GM19351 (cell line): ENCODE results near the gene CD34.
"Not testable (repeated sequence)": the region's sequence is repeated elsewhere in the genome, so short reads cannot be mapped to it uniquely, and the experiment has no call there.

Source experiments
- ATAC-seq: cut with Tn5 transposase; IDR thresholded peaks from one replicate; pipeline ENCODE4 v1.9.1; 2021; ENCODE audit warnings: mild to moderate bottlenecking, moderate library complexity; ENCODE audit not compliant: unreplicated experiment

Gene CD34, protein sequence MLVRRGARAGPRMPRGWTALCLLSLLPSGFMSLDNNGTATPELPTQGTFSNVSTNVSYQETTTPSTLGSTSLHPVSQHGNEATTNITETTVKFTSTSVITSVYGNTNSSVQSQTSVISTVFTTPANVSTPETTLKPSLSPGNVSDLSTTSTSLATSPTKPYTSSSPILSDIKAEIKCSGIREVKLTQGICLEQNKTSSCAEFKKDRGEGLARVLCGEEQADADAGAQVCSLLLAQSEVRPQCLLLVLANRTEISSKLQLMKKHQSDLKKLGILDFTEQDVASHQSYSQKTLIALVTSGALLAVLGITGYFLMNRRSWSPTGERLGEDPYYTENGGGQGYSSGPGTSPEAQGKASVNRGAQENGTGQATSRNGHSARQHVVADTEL

DNA sequence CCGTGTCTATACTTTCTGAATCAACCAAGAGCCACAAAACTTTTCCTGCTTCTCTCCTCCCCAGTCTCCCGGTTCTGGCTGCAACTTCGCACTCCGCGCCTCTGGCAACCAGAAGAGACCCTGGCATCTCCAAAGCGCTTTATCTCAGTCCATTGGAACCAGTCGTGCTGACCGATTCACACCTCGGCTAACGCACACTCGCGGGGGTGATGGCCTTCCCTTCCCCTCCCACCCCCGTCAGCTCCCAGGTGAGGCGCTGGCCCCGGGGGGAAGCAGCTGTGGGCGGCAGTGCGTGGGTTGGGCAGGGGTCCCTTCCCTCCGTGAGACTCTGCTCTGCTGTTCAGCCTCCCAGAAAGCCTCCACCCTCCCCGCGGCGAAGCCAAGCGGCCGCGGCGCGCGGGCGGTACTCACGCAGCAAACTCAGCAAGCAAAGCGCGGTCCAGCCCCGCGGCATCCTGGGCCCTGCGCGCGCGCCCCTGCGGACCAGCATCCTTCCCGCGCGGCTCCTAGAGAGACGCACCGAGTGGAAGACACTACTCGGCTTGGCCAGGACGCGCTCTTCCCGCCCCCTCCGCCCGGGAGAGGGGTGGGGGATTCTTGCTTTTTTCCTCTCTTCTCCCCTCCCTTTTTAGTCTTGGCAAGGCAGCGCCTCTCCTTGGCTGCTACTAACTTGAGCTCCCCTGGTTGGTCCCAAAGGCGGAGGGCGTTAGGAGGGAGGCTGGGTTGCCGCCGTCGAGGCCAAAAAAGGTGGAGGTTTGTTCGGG lies at the start of gene CD34:
TSS of gene CD34 (minus strand) at position 535 of the 764 bp plus-strand sequence. CDS start at position 490, 45 bp downstream.
- no peak for ATAC-seq

DNA sequence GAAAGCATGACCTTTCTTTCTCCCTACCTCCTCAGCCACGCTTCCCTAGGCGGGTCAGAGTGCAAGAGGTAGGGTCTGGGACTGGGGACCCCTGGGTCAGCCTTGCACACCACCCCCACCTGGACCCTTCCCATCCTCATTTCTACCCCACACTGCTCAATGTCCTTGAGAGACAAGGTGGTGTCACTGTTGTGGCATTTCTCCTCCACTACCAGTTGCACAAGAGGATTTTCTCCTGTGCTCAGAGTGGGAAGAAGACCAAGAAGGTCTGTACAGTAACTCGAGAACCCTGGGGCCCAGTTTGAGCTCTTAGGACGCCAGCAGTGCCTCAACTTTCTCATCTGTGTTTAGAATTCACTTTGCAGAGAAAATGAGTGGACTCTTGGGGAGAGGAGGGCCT lies 49.4 kb upstream of the CD34 start:
- ATAC-seq: no peak

DNA sequence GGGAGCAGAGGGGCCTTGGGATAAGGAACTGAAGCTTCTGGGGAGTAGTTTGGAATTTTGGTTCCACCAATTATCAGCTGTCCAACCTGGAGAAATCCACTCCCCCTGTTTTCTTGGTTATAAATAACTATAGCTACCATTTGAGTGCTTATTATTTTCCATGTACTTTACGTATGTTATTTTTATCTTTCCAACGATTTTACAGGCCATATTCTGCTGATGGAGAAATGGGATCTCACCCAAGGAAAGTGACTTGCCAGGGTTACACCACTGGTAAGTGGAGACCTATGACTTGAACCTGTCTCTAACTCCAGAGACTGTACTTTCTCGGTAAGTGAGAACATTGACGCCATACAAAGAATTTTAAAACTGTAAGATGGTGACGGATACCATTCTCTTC lies 49.0 kb upstream of the CD34 start:
- ATAC-seq: no peak

DNA sequence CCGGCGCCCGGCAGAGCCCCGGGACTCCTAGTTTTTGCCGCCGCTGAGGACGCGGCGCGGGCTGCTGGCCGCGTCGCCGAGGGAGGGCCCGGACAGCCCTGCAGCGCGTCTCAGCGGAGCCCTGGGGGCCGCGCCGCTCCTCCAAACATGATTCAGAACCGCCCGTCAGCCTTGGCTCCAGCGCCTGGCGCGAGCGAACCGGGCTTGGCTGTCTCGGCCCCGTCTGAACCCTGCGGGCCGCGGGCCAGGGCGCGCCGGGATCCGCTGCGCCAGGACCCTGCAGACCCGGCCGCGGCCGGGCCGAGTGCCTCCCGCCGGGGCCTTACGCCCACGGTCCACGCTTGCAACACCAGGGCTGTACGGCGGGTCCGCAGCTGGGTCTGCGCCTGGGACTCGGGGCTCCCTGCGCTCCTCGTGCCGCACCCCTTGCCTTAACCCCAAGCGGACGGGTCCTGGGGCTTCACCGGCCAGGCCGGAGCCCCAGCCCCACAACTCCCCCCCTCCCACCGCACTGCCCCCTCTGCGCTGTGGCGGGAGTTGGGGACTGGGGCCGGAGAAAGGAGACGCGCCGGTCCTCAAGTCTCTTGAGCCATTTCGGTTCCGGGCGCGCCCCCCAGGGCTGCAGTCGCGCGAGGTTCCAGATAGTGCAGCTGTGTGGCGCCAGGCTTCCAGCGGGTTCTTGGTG lies 48.4 kb upstream of the CD34 start:
- no peak for ATAC-seq

DNA sequence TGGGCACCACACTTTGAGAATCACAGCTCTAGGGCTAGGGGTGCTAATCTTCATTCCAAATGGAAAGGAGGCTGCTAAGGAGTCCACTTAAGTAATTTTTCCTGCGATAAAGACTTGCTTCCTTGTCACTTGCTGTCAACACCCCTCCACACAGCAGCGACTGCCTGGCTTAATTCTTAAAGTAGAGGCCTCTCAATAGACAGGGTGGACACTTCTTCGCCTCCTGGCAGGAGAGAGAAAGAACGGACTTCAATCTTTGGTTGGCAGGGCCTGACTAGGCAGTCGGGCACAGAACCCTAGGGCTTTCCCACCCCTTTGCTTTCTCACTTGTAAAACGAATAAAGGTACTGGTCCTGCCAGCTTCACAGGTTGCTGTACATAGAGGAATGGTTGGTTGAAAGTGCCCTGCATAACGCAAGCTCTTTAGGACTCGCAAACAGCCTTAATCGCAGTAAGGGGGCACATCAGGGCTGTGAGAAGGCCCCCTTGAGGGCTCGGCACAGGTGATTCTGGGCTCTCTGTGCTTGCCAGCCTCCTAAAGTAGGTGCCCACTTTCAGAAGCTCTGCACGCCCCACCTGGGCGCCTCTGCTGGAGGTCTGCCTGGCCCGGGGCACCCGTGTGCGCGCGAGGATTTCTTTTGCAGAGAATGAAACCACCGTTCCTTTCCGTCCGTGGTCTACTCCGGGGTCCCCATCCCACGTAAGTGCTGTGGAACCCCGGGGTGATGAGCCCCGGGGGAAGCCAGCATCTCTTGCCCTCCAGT lies 47.6 kb upstream of the CD34 start:
- ATAC-seq: no peak

DNA sequence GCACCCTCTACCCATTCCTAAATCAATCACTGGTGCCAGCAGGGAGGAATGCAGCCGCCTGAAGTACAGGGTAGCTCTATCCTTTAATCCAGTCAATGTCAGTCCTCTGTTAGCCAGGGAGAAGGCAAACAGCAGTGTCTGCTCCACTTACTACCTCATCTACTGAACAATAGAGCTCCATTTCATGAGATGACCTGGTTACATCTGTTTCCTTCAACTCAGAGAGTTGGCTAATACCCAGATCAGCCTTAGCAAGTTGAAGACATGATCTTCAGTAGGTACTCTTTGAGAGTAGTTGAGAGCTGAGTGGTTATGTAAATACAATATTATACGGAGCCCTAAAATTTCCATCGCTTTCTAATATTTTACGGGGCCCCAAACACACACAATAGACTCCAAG lies 46.1 kb upstream of the CD34 start:
- ATAC-seq: no peak

DNA sequence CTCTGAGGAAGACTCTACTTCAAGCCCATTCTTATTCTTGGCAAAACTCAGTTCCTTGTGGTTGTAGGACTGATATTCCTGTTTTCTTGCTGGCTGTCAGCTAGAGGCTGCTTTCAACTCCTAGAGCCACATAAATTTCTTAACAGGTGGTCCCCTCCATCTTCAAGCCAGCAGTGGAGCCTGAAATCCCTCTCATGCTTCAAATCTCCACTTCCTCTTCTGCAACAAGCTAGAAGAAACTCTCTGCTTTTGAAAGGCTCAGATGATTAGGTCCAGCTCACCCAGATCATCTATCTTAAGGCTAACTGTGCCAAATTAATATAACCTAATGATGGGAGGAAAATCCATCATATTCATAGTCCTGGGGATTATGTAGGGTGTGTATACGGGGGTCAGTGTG lies 43.2 kb upstream of the CD34 start:
- ATAC-seq: no peak

DNA sequence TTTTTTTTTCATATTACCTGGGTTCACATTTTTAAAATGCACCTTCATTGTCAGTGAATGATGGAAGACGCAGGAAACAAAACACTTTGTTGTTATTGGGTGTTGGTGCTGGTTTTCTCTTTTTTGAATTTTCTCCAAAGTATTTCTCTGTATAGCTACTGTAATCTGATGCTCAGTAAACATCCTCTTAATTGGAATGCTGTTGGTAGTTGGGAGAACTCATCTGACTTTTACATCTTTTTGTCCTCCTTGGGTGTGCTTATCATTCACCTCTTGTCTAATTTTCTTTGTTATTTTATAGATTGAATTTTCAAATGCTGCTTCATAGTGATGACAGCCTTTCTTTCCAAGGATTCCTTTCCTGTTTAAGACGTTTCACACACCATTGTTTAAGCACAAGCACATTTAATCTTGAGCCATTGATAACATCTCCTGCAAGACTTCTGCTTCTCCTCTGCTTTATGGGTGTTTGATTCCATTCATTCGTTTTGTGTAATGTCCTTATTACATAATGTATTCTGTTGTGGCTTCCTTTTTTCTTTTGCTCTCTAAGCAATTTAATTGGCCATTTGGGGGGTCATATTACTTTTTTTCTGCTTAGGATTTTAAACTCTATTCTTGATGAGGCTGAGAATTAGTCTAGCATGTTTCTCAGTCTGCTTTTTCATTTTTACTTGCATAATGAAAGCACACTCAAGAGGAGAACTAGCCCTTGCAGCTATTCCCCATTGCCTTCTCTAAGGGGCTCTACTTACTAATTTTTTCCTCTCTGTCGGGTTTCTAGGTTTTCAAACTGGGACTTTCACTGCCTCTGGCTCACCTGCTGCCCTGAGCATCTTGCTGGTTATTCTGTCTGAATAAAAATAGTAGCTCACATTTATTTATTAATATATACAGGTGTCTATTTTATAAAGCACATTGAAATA lies 42.0 kb upstream of the CD34 start:
- no peak for ATAC-seq

DNA sequence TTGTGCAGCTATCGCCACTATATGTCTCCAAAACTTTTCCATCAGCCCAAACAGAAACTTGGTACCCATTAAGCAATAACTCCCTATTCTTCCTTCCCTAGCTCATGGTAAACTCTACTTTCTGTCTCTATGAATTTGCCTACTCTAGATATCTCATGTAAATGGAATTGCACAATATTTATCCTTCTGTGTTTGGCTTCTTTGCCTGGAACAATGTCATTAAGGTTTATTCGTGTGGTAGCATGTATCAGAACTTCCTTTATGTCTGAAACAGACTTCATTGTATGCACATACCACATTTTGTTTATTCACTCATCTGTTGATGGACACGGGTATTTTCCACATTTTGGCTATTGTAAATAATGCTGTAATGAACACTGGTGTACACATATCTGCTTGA lies 40.7 kb upstream of the CD34 start:
- ATAC-seq: no peak

DNA sequence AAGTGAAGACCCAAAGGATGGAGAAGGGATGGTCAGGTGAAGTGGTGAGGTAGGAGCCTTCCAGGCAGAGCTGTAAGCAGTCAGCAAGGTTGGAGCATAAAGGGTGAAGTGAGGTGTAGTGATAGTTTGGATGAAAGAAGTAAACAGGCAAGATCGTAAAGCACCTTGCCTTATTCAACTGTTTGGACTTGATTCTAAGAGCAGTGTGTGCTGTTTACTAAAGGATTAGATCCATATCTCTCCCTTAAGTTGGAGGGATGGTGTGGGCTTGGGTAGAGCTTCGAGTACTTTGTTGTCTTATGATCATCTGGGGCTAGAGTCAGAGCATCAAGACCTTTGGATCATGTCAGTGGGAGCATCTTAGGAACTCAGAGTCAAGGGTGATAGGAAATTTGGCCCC lies 39.8 kb upstream of the CD34 start:
- no peak for ATAC-seq

DNA sequence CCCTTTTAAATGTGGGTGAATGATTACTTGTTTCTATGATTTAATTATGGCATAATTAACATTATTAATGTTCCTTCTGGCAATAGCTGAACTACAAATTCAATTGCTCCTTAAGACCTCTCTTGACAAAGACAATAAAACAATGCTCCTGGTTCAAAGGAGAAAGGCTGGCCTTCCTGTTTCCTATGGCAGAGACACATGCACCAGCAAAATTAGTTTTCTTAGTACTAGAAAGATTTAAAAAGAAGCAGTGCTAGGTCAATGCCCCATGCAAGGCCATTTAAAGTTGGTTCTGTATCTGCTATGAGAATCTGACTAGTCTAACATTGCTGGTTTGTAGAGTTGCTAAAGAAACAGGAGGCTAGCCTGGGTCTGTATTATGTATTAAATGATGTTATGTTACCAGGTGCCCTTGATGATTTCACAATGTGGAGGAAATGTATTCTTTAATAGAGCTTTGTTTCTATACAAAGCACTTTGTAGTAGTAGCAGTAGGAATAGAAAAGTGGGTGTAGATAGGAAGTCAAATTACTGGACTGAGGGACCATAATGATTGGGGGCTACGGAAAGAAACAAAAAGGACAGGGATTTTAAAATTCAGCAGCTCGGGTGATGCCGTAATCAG lies 38.8 kb upstream of the CD34 start:
- ATAC-seq: no peak

DNA sequence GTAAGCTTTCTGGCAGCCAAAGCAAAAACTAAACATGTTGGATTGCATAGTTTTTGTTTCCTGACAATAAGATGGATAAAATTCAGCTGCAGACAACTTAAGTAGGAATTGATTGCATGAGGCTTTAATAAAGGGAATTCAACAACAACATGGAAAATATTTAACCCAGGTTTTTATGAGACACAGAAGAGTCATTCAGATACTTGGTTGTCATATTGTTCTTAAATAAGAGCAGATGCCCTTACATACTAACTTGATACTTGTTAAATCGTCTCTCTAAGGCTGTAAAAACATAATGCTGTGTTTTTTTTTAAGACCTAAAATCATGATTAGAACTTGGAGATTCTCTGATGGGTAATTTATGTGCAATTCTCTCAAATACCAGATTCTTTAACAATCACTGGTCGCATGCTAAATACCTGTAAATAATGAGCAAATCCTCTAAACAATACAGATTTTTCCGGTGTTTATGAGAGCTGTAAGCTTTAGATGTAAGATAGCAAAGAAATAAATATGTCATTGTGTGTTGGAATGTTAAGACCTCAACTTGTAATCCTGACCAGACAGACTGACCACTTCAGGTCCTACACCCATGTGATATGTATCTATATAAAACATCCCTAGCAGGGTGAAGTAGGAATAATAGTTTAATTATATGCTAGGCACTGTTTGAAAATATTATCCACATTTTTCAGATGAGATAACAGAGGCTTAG lies 37.8 kb upstream of the CD34 start:
- no peak for ATAC-seq

DNA sequence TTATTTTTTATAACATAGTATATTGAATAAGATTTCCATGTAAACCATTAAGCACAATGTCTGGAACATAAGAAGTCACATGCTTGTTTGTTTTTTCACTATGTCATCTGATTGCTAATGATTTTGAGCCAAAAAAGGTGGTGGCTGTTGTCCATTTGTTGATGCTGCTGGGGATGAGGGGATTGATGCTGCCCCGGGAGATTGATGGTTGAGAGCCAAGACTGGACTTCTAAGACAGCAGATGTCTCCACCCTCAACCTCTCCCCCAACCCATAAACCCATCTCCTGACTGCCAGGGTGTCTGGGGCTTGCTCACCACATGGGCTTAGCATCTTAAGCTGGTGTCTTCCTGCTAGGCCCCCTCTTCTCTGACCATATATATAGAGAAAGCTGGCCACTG lies 35.8 kb upstream of the CD34 start:
- ATAC-seq: no peak

DNA sequence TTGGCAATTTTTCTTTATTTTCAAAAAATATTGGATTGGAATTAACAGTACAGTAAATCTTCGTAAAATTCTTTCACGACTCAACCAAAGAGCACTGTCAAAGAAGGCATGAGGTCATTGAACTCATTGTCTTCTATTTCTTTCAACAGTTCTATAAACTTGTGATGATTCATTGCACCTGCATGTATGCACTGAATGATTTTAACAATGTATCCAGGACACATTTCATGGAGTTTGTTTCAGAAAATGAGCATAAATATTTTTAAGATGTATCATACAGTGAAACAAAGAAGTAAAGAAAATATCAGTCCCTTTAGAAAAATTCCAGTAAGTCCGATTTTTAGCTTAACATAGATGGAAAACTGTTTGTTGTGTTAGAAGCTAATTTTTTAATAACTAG lies 33.6 kb upstream of the CD34 start:
- ATAC-seq: no peak

DNA sequence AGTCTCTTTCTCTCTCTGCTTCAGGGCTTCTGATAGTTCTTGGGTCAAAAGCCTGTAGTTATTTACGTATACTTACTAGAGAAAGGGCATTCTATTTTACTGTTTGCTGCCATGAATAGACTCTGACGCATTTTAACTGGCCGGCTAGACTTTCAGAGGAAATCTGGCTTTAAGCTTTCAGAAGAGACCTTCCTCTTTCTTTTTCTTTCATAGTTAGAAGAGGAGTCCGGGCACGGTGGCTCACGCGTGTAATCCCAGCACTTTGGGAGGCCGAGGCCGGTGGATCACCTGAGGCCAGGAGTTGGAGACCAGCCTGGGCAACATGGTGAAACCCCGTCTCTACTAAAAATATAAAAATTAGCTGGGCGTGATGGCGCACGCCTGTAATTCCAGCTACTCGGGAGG lies 31.4 kb upstream of the CD34 start:
- ATAC-seq: not testable (repeated sequence)

DNA sequence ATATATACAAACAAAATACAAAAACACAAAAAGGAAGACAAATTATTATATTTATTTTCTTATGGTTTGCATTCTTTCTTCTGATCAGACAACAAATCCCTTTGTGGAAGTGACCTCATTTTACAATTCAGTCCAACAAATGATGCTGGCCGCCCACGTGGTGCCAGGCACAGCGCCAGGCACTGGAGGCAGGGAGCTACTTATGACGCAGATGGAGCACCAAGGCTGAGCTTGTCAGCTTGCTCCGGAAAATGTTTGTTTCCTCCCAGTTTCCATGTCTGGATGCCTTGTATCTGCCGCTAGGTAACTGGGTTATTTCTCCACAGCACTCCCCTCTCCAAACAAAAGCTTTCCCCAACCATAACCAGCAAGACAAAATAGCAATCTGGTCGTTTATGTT lies 30.7 kb upstream of the CD34 start:
- ATAC-seq: no peak

DNA sequence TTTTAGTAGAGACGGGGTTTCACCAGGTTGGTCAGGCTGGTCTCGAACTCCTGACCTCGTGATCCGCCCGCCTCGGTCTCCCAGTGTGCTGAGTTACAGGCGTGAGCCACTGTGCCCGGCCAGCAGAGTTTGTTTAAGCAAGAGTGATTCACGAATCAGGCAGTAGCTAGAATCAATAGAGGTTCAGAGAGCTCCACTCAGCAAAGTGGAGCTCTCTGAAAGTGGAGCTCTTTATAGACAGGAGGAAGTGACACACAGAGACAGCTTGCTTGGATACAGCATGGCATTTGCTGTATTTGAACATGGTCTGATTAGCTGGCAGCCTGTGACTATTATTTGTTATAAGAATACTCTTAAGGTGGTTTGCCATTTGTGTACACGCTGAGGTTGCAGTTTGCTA lies 27.1 kb upstream of the CD34 start:
- no peak for ATAC-seq

DNA sequence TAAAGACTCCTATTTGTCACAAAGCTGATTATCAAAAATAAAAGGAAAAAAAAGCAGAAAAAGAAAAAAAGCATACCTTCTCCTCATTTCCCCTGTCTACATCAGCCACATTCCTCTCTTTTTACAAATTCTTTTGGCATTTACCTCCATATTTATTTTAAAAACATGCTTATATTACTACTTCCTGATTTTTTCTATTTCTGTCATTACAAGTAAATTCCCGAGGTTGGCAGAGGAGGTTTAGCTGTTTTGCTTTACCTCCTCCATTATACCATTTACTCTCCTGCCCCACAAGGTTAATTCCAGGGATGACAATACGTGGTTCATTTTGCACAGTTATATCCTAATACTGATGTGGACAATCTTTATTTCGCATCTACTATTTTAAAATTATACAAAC lies 26.3 kb upstream of the CD34 start:
- no peak for ATAC-seq

DNA sequence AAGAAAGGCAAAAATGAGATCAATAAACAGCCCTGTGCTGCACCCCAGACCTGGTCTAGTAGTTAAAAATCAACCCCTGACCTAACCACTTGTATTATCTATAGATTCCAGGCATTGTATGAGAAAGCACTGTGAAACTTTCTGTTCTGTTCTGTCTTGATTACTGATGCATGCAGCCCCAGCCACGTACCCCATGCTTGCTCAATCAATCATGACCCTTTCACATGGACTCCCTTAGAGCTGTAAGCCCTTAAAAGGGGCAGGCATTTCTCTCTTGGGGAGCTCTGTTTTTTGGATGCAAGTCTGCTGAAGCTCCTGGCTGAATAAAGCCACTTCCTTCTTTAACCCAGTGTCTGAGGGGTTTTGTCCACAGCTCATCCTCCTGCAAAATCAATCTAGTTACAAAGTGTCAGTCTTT lies 24.2 kb upstream of the CD34 start:
- peak; percentile 98 for ATAC-seq
